C1 segment of cervical spinal cord (tissue), 14 donors: Measurements from ENCODE around the gene SAA2.
"Not testable (repeated sequence)": the region's sequence is repeated elsewhere in the genome, so short reads cannot be mapped to it uniquely, and the experiment has no call there.

Source experiments
- DNase-seq, 14 donors: peaks; one replicate each; lab custom pipeline; 2025; lab: John Stamatoyannopoulos, UW

The SAA2 gene

DNA sequence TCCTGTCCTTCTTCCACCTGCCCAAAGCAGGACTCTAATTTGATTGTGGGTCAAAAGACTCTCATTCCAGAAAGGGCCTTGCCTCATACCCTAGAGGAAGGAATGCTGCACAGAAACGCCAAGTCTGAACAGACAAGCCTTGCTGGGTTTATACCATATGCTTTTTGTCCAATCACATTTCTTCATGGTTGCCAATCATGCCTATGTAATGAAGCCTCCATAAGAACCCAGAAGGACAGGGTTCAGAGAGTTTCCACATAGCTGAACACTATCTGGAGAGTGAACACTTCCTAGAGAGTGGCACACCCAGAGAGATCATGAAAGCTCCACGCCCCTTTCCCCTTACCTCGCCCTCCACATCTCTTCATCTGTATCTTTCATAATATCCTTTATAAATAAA is 4.8 kb upstream of the SAA2 start:
- DNase-seq: no peak

DNA sequence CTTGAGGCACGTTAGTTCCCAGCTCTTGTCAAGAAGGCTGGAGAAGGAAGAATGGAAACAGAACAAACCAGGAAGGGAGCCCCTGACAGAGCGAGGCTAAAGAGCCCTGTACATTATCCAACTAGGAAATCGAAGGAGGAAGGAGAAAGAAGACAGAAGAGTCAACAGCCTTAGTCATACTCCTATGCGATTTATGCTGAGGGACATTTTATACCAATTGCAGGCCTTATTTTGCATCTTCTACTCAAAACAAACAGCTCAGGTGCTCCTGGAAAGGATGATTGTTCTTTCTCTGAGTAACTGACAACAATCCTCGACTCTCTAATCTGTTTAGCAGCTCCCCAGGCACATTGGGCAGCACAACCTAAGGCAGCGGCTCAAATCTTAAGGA is 1.3 kb downstream of the SAA2 start:
- not testable (repeated sequence) for DNase-seq

DNA sequence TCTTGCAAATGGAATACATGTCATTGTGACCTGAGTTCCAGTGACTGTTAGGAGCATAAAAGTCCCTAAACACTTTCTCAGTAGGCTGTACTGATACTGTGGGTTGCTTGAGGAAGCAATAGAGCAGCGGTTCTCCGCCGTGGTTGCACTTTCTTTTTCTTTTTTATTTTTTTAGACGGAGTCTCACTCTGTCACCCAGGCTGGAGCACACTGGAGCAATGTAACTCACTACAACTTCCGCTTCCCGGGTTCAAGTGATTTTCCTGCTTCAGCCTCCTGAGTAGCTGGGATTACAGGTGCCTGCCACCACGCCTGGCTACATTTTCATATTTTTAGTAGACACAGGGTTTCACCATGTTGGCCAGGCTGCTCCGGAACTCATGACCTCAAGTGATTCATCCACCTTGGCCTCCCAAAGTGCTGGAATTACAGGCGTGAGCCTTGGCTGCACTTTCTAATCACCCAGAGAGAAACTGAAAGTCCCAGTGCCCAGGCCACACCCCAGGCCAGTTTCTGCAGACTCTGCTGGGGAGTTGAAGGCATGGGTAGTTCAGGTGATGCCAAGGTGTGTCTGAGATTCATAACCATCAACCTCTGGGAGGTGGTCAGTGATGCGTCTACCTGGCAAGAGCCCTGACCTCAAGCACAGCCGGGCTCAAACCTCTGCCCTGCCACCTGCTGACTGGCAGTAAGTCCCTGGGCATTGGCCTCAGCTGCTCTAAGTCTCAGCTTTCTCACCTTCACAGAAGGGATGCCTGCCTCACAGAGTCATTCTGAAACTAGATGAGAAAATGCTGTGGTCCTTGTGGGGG is 1.9 kb downstream of the SAA2 start:
- DNase-seq: not testable (repeated sequence)

DNA sequence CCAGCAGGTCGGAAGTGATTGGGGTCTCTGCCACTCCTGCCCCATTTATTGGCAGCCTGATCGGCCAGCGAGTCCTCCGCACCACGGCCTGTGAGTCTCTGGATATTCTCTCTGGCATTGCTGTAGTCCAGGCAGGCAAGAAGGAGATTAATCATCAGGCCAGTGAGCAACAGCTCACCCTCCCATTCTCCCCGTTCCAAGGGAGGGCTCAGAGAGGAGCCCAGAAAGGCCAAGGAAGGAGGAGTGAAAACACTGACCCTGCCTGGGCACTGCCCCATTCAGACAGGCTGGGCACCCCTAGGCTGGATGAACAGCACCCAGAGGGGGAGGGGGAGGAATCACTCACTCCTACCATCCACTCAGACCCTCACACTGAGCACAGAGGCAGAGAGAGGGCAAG is 3.1 kb downstream of the SAA2 start:
- no peak for DNase-seq

DNA sequence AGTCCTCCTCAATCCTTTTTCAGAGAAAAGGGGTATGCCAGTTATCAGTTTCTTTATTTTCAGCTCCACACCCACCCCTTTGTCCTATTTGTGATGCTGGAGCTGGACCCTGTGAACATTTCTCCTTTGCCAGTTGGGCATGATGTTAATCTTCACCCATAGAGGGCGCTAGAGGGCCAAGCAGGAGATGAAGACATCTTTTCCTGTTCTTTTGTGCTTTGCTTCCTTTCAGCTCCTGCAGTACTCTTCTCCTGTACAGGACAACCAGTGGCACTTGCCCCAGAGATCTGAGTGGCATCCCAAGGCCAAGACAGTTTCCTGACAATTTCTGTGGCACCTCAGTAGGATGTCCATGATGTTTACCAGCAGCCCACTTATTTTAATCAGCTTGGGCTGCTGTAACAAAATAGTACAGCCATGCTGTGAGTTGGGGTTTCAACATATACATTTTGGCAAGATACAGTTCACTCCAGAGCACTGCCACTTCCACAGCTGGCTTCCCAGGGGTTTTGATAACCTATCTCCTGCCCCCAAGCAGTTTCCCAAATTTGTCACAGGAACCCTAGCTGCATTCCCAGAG is 4.6 kb downstream of the SAA2 start:
- peak in 3 of 14 donors; percentile 5 to 14 (median 11) for DNase-seq

DNA sequence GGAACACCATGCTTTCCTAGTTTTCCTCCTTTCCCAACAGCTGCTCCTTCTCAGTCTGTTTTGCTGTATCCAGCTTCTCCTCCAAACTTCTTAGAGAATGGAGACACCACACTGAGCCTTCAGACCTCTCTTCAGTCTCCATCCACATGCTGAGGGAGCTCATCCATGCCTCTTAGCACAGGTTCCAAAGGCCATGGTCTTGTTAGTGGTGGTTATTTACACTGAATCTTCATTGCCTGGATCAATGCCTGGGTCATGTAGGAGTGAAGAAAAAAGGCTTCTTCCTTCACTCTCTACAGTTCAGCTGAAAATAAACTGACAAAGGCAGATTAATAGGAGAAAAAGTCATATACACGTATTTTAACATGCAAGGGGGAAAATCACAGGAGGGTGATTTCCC is 8.8 kb downstream of the SAA2 start:
- no peak for DNase-seq

DNA sequence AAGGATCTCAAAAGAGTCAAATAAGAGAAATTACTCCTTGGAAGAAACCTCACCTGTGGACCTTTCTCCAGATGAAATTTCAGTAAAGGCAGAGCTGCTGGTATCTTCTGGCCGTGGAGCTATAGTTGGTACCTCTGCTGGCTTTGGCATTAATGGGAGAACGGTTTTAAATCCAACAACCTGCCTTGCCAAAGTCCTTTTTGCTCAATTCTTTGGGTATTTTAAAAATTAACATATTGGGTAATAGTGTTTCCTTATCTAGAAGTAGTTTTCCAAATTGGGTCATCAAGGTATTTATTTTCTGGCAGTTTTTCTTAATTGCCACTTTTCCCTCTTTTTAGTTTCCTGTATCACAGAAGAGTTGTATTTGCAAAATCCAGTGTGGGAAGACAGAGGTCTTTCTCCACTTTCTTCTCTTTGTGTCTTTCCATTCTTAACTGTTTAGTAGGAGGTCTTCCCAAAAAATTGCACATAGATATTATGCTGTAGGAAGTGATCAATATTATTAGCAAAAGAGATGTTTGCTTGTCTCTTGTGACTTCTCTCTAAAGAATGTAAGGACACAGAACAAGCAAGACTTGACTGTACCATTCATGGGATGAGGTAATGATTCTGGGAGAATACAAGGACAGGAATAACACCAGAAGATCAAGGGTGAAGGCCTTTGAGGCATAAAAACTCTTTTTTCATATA is 11.7 kb downstream of the SAA2 start, which contains the start of gene SAA4:
SAA4 (minus strand) TSS at position 139 of the 693 bp plus-strand sequence. CDS start 876 bp downstream, outside the sequence.
- no peak for DNase-seq

DNA sequence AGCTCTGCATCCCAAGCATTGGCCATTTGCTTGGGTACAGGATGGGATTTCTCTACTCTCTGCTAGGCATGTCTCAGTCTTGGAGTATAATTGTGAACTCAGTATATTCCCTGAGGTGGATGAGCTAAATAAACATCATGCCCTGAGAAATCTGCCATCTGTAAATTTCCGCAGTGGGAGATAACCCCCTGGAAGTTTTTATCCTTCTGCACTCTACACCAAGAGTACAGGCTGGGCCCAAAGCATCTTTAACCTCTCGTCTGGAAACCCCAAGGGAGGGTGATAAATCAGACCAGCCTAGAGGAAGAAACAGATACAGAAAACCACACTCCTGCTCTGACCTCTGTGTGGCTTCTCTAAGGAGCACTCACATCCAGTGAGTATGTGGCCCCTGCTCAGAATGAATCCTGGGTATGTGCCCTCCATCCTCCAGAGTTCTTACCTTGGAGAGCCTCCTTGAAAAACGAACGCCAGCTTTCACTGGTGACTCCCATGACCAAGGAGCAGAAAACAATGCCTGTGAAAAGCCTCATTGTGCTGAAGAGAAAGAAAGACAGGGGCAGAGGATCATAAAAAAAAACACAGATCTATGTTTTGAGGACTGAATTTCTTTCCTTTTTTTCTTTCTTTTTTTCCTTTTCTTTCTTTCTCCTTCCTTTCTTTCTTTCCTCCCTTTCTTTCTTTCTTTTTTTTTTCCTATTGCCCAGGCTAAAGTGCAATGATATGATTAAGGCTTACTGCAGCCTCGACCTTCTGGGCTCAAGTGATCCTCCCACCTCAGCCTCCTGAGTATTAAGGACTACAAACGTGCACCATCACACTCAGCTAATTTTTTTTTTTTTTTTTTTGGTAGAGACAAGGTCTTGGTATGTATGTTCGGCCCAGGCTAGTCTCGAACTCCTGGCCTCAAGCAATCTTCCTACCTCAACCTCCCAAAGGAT is 12.8 kb downstream of the SAA2 start:
- DNase-seq: no peak

DNA sequence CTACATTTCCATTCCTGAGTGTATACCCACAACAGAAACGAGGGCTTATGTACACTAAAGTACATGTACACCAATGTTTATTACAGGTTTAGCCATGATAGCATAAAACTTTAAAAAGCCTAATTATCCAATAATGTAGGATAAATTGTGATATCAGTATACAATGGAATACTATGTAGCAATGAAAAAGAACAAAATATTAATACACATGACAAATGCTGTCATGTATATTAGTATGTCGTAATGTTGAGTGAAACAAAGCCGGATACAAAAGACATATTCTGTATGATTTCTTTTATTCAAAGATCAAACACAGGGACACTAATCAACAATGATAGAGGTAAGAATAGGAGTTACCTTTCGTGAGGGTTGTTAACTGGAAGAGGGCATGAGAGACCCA is 14.6 kb downstream of the SAA2 start:
- no peak for DNase-seq

DNA sequence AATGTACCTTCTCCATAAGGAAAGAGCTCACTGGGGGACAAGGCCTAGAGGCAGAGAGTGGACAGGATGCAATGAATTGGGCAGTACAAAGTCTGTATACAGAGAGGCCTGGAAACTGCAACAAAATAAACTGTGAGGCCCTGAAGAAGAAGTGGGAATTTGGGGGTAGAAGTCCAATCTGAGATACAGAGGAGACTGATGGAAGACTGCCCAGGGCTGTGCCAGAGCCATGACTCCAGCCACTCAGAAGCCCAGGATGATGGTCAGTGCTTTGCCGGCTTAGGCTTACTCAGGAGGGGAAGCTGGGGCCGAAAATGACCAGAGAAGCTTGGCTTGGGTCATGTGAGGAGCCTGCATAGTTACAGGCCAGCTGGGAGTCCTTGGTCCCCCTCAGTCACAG is 17.6 kb downstream of the SAA2 start:
- DNase-seq: no peak

DNA sequence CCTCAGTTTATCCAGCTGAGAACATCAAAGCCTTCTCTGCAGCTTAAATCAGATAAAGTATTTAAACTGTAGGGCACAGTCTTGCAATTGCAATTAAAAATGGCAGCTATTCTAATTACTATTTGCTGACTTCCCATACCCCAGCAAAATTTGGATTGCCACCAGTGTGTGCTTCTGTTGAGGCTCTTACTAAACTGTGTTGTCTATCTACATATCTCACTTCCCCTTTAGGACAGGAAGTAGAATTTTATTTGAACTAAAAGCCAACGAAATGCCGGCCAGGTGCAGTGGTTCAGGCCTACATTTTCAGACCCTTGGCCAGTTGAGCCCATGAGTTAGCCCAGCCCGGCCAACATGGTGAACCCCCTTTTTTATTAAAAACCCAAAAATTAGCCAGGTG is 19.0 kb downstream of the SAA2 start:
- no peak for DNase-seq

DNA sequence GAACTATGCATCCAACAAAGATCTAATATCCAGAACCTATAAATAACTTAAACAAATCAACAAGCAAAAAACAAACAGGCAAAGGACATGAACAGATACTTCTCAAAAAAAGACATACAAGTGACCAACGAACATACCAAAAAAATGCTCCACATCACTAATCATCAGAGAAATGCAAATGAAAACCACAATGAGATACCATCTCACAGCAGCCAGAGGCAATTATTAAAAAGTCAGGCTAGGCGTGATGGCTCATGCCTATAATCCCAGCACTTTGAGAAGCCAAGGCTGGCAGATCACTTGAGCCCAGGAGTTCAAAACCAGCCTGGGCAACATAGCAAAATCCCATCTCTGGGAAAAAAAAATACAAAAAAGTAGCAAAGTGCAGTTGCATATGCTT is 22.6 kb downstream of the SAA2 start:
- DNase-seq: no peak

DNA sequence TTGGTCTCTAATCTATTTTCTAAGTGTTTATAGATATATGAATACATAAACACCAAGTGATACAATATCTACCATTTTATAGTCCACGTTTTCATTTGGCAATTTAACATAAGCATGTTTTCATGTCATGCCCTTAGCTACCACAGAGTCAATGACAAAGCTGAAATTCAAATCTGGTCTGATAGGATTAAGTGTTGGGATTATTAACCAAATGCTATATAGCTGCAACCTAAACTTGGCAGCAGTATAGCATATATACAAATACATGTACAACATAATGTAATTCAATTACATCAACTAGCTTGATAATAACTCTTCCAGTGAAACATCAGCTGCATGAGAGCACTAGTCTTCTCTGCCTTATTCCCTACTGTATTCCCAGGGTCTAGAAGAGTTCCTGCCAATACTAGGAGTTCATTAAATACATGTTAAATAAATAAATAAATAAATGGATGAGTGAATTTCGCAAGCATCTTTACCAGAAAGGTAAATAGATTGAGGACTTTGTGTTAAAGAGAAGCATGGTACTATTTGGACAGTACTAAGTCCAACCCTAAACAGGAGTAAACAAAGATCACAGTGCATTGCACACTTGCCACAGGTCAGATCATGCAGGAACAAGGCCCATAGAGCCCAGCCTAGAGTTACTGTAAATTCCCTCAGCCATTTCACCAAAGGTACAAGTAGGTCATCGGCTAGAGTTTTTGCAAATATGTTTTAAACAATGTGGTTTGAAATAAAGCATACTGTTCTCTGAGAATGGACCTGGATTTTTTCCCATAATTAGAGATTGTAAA is 24.7 kb downstream of the SAA2 start:
- no peak for DNase-seq

DNA sequence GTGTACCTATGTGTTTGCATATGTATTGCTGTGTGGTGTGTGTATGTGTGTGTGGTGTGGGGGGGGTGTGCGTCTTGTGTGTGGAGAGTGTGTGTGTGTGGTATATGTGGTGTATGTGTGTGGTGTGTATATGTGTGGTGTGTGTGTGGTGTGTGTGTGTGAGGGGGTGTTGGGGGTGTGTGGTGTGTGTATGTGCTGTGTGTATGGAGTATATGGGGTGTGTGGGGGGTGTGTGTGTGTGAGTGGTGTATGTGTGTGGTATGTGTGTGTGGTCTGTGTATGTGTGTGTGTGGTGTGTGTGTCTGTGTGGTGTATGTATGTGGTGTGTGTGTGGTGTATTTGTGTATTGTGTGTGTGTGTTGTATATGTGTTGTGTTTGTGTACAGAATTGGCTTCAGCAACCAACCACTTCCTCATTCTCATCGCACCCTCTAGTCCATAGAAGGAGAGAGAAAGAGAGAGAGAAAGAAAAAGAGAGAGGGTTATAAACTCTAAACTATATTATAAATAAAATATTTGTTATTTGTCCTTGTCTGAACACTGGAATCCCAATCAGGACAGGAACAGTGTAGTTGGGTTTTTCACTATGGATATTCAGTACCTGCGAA is 25.6 kb downstream of the SAA2 start:
- no peak for DNase-seq

DNA sequence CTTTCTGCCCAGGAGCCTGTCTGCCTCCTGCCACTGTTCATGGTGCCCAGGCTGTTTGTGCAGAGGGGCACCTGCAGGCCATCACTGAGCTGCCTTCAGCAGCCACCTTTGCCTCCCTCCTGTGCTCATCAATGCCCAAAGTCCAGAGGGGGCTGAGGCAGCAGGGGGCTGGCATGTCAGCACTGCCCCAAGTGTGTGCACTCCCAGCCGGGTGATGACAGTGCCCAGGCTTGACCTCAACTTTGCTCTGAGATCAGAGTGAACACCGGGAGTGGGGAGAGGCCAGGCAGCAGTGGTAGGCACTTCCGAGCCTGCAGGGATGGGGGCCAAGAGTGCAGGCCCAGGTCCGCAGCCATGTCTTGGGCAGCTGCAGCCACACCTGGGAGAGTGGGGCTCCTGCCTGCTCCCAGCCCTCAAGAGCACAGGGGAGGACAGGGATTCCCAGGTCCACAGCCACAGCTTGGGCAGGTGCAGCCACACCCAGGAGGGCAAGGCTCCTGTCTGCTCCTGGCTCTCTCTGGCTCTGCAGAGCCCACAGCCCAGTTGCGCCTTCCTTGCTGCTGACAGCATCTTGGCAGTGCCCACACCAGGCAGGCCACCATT is 27.1 kb downstream of the SAA2 start:
- no peak for DNase-seq

DNA sequence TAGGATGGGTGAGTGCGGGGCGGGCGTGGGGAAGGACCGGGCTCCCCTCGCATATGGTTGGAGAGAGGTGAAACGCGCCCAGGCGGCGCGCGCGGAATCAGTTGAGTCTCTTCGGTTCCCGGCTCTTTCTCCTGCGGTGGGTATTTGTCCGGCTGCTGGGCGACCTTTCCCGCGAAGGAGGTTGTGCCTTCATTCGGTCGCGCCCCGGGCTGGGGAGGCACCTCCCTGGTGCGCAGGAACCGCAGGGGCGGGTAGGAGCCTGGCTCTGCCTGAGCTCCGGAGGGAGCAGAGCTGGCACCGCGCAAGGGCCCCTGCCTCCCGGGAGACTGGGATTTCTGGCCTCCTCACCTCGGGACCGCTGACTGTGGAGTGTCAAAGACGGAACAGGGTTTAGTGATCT is 39.4 kb downstream of the SAA2 start:
- no peak for DNase-seq

DNA sequence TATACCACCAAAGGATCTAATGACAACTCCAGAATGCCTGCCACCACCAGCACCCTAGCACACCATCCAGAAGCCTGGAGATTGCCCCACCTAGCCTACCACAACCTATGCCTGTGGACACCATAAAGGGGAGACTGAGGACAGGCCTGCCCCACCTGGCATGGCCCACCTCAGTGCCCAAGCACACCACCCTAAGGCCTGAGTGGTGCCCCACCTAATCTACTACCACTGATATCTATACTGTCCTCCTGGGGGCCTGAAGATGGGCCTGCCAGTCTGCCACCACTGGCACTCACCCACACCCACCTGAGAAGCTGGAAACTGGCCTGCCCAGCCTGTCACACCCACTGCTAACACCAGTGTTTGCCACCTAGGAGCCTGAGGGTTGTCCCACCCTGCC is 43.7 kb downstream of the SAA2 start:
- no peak for DNase-seq

DNA sequence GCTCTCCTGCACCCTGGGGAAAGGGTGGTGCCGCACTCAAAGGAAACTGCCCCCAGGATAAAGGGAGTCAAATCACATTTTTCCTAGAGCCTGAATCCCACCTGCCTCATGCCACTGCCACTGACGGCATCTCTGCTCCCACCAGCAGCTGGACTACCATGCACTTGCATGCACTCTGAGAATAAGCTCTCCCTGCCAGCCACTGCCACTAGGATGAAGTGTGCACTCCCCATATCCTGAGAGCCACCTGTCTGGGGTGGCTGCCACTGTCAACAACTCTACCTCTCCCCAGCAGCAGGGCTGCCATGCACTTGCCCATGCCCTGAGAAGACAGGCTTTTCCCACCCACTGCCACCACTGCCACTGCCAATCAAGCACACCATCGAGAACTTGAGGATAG is 44.2 kb downstream of the SAA2 start:
- DNase-seq: no peak

DNA sequence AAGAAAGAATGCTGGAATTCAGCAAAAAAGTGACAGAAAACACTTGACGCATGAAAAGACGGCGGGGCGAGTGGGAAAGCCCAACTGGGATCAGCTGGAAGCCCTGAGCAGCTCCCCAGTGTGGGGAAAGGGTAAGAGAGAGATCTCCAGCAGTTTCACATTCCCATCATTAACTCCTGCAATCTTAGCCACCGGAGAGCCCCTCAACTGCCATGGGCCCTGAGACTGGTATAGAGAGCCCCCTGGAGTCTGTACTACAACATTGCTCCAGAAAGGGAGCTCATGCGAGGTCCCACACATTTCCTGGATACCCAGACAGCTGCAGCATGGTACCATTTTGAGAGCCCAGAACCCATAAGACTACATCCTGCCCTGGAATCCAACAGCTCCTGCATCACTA is 44.7 kb downstream of the SAA2 start:
- DNase-seq: no peak

DNA sequence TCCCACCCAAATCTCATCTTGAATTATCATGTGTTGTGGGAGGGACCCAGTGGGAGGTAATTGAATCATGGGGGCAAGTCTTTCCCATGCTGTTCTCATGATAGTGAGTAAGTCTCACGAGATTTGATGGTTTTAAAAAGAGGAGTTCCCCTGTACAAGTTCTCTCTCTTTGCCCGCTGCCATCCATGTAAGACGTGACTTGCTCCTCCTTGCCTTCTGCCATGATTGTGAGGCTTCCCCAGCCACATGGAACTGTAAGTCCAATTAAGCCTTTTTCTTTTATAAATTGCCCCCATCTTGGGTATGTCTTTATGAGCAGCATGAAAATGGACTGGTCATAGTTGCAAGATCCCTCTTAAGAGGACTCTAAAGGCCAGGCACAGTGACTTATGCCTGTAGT is 50.7 kb downstream of the SAA2 start:
- DNase-seq: not testable (repeated sequence)
